HG03520 (cell line): ENCODE results near the gene PTPN6.
"Not testable (repeated sequence)": the region's sequence is repeated elsewhere in the genome, so short reads cannot be mapped to it uniquely, and the experiment has no call there.

ENCODE experiments used
- ATAC-seq: cut with Tn5 transposase; IDR thresholded peaks from one replicate; pipeline ENCODE4 v1.9.1; 2021; ENCODE audit warnings: mild to moderate bottlenecking, moderate library complexity; ENCODE audit not compliant: unreplicated experiment

The PTPN6 gene

GRCh38 chr12:6950811-6951540 is at the start of gene PTPN6:
Gene PTPN6, plus strand, starts transcription at chr12:6951356. Its CDS starts 157 bp downstream, at chr12:6951513.
- no peak for ATAC-seq

GRCh38 chr12:6902448-6902847 is 48.7 kb upstream of the PTPN6 start:
- no peak for ATAC-seq

- no peak for ATAC-seq
Observed at GRCh38 chr12:6903722-6904121, 47.4 kb upstream of the PTPN6 start.

DNA sequence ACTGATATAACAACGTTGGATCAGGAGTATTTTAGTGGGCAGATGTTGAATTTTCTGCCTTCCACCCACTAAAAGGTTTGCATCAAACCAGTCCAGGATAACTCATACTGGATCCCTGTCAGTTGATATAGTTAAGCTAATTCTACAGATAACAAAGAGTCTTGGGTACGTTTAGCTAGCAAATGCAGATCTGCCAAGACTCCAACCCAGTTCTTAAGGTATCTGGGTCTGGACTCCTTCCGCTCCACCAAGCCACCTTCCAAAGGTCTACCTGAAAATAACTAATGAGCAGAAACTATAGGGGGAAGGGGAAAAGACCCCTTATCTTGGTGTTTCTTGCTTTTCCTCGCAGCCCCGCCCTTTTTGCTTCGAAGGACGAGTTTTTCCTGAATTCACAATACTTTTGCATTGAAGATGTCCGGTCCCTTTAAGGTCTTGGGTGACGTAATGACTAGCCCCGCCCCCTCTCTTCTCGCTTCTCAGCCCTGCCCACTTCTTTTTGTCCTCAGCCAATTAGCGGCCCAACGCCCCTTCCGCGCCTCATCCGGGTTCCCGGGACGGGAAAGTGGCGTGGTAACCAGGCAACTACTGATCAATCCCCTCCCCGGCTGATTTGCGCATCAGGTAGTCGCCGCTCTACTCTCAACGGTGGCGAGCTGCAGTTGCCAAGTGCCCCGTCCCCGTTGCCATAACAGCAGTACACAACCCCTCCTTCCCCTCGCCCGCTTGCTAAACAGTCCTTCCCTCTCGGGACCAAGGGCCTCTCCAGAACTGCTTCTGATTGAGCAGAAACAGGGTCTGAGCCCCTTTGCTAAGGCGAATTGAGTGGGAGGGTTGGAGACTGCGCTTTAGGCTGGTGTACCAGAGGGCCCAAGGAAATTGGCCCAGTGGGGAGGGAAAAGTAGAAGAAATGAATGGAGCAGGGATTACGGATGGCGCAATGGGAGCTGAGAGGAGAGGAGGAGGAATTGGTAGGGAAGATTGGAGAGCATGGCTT is 46.6 kb upstream of the PTPN6 start, which contains the start of gene LRRC23:
Gene LRRC23, plus strand, starts transcription at position 543 of the 997 bp plus-strand sequence. CDS start 812 bp downstream, outside the sequence.
- ATAC-seq = peak; percentile 90

DNA sequence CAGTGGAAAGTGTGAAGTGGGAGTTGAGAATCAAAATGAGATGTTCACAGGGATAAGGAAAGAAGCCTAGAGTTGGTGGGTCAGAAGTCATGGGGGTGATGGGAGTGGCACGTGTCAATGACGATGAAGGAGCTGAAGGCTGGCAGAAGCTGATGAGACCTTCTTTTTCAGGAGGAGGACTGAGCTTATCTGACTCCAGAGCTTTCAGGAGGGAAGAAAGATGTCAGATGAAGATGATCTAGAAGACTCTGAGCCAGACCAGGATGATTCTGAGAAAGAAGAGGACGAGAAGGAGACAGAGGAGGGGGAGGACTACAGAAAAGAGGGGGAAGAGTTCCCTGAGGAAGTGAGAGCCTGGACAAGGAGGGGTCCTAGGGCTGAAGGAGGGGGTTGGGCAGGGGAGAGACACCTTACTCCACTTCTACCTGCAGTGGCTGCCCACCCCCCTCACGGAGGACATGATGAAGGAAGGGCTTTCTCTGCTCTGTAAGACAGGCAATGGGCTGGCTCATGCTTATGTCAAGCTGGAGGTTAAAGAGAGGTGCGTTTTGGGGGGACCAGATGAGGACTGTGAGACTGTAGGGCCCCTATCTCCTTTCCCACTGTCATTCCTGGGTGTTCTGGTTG is 45.6 kb upstream of the PTPN6 start:
- ATAC-seq = no peak

DNA sequence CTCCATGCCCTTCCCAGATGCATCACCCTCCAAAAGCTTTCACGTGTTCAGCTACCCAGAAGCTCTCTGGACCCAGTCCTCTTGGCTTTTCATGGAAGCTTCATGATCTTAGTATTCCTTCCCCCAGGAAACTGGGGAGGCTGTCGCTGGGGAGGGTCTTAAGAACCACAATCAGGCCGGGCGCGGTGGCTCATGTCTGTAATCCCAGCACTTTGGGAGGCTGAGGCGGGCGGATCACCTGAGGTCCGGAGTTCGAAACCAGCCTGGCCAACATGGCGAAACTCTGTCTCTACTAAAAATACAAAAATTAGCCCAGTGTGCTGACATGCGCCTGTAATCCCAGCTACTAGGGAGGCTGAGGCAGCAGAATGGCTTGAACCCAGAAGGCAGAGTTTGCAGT is 43.0 kb upstream of the PTPN6 start:
- ATAC-seq = not testable (repeated sequence)

- no peak for ATAC-seq
Observed at GRCh38 chr12:6909421-6910145, 41.6 kb upstream of the PTPN6 start.

- ATAC-seq = no peak
Observed at GRCh38 chr12:6912164-6912935, 38.8 kb upstream of the PTPN6 start.

DNA sequence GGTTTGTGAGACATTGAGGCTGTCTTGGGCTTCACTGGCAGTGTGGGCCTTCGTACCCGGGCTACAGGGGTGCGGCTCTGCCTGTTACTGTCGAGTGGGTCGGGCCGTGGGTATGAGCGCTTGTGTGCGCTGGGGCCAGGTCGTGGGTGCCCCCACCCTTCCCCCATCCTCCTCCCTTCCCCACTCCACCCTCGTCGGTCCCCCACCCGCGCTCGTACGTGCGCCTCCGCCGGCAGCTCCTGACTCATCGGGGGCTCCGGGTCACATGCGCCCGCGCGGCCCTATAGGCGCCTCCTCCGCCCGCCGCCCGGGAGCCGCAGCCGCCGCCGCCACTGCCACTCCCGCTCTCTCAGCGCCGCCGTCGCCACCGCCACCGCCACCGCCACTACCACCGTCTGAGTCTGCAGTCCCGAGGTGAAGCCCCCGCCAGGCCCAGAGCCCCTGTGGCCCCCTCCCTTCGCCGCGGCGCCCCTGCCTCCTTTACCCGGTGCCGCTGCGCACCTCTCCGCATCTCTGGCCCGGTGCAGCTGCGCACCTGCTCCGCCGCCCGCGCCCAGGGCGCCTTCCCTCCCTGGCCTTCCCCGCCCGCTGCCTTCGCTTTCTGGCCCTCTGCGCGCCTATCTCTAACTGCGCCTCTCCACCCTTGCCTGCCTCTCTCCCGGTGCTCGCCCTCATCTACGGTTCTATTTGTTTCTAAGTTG is 36.8 kb upstream of the PTPN6 start, which contains the start of gene ENO2:
Gene ENO2, plus strand, starts transcription at position 335 of the 701 bp plus-strand sequence. CDS start 1,253 bp downstream, outside the sequence.
- peak; percentile 74 for ATAC-seq

DNA sequence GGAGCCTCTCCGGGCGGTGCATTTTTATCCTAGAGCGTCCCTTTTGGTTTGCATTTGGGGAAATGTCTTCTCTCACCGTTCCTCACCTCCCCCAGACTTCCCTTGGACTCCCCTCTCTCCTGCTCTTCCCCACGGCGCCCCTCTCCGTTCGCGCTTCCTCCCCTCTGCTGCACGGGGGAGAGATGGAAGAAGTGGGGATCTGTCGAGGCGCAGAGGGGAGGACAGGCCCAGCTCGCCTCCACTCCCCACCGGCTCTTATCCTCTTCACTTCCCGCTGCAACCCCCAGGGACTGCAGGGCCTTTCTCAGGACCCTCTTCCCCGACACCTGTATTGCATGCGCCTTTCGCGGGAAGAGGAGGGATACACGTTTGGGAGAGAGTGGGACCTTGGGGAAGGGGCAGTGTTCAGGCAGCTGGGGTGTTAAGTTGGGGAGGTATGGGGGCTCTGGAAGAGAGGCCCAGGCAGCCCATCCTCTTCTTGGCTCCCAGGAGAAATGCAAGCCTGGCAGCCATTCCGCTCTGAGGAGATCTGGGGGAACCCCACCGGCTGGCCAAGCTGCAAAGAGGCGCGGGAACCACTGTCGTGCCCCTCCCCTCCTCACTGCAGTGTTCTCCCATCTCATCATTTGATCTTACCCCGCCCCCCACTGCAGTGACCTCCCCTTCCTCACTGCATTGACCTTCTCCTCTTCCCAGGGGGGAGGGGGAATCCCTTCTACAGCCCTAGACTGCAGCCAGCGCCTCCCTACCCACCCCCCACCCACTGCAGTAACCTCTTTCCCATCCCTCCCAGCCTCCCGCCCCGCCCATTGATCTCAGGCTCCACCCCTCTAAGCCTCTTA is 36.0 kb upstream of the PTPN6 start:
- no peak for ATAC-seq

GRCh38 chr12:6915789-6916285 is 35.3 kb upstream of the PTPN6 start:
- no peak for ATAC-seq

- ATAC-seq = no peak
Observed at GRCh38 chr12:6916426-6917200, 34.5 kb upstream of the PTPN6 start.

GRCh38 chr12:6917491-6918231 is 33.5 kb upstream of the PTPN6 start:
- no peak for ATAC-seq

GRCh38 chr12:6919588-6919987 is 31.6 kb upstream of the PTPN6 start:
- no peak for ATAC-seq

DNA sequence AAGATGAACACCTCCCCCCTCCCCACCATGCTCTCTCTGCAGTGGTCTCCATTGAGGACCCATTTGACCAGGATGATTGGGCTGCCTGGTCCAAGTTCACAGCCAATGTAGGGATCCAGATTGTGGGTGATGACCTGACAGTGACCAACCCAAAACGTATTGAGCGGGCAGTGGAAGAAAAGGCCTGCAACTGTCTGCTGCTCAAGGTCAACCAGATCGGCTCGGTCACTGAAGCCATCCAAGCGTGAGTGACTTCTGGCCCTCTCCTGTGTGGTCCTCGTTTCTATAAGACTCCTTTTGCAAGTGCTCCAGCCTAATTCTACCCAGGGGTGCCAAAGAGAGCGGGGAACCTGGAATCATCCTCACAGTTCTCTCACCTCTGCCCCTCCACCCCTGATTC is 29.6 kb upstream of the PTPN6 start:
- no peak for ATAC-seq
